Measurements from ENCODE around the gene ABCA1. TPM values are rescaled to one million over a fixed set of nuclear protein-coding genes. Genes with fewer than 3 reads are reported as not detected.

Gene ABCA1
- total and polyA plus RNA-seq, 2 of the 13 experiments (the other 11 are each of a cell fraction or from before 2014, with no cell fraction given) = 26.8 to 63.8 TPM

DNA sequence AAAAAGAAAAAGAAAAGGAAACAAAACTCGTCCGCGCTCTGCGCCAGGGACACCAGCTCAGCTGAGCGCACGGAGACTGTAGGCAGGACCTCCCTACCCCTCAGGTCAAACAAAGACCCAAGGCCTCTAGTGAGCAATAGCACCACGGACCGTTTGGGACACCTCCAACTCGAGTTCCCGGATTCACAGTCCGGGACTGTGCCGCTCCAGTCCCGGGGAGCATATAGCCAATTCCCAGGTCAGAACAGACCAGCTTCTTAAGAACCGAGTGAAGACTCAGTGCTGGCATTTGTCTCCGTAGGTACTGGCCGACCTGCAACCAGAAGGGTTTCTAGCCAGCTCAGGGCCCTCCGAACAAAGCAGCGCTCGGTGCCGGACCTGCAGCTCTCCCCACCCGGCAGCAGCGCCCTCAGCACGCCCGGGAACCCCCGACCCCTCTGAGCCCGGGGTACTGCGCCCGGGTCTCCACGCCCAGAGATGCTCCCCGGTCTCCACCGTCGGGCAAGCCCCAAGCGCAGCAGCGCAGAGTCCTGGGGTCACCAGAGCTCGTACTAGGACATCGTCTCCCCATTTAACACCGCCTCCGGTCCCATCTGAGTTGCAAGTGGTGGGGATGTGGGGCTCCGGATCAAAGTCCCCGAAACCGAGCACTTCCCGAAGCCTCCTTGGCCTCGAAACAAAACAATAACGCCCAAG is 591 bp downstream of the ABCA1 start (continued):
- TF ChIP-seq ZNF646 (CRISPR knock-in tag; IDR thresholded peaks at IDR 0.05) = no peak
- TF ChIP-seq, protein P1, sequence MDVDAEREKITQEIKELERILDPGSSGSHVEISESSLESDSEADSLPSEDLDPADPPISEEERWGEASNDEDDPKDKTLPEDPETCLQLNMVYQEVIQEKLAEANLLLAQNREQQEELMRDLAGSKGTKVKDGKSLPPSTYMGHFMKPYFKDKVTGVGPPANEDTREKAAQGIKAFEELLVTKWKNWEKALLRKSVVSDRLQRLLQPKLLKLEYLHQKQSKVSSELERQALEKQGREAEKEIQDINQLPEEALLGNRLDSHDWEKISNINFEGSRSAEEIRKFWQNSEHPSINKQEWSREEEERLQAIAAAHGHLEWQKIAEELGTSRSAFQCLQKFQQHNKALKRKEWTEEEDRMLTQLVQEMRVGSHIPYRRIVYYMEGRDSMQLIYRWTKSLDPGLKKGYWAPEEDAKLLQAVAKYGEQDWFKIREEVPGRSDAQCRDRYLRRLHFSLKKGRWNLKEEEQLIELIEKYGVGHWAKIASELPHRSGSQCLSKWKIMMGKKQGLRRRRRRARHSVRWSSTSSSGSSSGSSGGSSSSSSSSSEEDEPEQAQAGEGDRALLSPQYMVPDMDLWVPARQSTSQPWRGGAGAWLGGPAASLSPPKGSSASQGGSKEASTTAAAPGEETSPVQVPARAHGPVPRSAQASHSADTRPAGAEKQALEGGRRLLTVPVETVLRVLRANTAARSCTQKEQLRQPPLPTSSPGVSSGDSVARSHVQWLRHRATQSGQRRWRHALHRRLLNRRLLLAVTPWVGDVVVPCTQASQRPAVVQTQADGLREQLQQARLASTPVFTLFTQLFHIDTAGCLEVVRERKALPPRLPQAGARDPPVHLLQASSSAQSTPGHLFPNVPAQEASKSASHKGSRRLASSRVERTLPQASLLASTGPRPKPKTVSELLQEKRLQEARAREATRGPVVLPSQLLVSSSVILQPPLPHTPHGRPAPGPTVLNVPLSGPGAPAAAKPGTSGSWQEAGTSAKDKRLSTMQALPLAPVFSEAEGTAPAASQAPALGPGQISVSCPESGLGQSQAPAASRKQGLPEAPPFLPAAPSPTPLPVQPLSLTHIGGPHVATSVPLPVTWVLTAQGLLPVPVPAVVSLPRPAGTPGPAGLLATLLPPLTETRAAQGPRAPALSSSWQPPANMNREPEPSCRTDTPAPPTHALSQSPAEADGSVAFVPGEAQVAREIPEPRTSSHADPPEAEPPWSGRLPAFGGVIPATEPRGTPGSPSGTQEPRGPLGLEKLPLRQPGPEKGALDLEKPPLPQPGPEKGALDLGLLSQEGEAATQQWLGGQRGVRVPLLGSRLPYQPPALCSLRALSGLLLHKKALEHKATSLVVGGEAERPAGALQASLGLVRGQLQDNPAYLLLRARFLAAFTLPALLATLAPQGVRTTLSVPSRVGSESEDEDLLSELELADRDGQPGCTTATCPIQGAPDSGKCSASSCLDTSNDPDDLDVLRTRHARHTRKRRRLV (CRISPR knock-in tag; IDR thresholded peaks at IDR 0.05) = no peak
- TF ChIP-seq RBAK (CRISPR knock-in tag; IDR thresholded peaks at IDR 0.05) = no peak
- TF ChIP-seq AHDC1 (CRISPR knock-in tag; IDR thresholded peaks at IDR 0.05; ENCODE audit: borderline replicate concordance) = no peak
